Heart left ventricle (tissue), 16 donors: ENCODE data around the gene TTYH1. TPM values are rescaled to one million over a fixed set of nuclear protein-coding genes. Genes with fewer than 3 reads are reported as not detected.

Experiments
- ATAC-seq, 4 donors: fragments of 200-7000 bp; cut with Tn5 transposase; one replicate each; pipeline ENCODE4 v1.9.1; 2020 to 2022; ENCODE audit warnings: moderate library complexity in 4 of 4, mild to moderate bottlenecking in 3 of 4, moderate number of reproducible peaks in 1 of 4
- DNase-seq, 5 donors: peaks; one replicate each; pipeline ENCODE4 v3.0.0-alpha.2; 2020
- H3K27ac ChIP-seq, 12 donors: fragments of 200-600 bp; sonication (generic) in 4 of 12; one replicate each; pipeline versions ENCODE4 v1.5.0 to v1.8.0; 2016 to 2022; ENCODE audit warnings: mild to moderate bottlenecking in 2 of 12
- H3K27me3 ChIP-seq, 9 donors: fragments of 200-600 bp; sonication (generic) in 2 of 9; one replicate each; pipeline versions ENCODE4 v1.5.1 to v1.8.0; 2016 to 2022; ENCODE audit warnings: mild to moderate bottlenecking in 3 of 9
- H3K36me3 ChIP-seq, 9 donors: fragments of 200-600 bp; sonication (generic) in 2 of 9; one replicate each; pipeline versions ENCODE4 v1.5.0 to v1.8.0; 2018 to 2022; ENCODE audit warnings: mild to moderate bottlenecking in 2 of 9
- H3K4me1 ChIP-seq, 12 donors: fragments of 200-600 bp; sonication (generic) in 4 of 12; one replicate each; pipeline versions ENCODE4 v1.5.0 to v1.8.0; 2016 to 2022; ENCODE audit warnings: mild to moderate bottlenecking in 3 of 12
- H3K4me3 ChIP-seq, 12 donors: fragments of 200-600 bp; sonication (generic) in 4 of 12; one replicate each; pipeline versions ENCODE4 v1.5.0 to v1.8.0; 2017 to 2022; ENCODE audit warnings: mild to moderate bottlenecking in 9 of 12, moderate library complexity in 4 of 12
- H3K9me3 ChIP-seq, 12 donors: fragments of 200-600 bp; sonication (generic) in 4 of 12; one replicate each; pipeline versions ENCODE4 v1.5.0 to v1.8.0; 2016 to 2022; ENCODE audit warnings: mild to moderate bottlenecking in 1 of 12
- CTCF ChIP-seq, 12 donors: fragments of 200-600 bp; sonication (generic) in 4 of 12; IDR thresholded peaks; one replicate each; pipeline versions ENCODE4 v1.5.0 to v1.8.0; 2018 to 2022; ENCODE audit warnings: antibody characterized with exemption in 12 of 12, mild to moderate bottlenecking in 5 of 12
- POLR2A ChIP-seq, 2 donors: fragments of 450-650 bp; IDR thresholded peaks; one replicate each; pipeline ENCODE4 v1.6.1; 2017; ENCODE audit warnings: antibody characterized with exemption in 2 of 2, mild to moderate bottlenecking in 2 of 2, moderate library complexity in 2 of 2
- WGBS, 4 donors: extraction: QIAGEN DNeasy Blood & Tissue Kit in 2 of 4; methylation state at CpG; one replicate each; pipeline versions ENCODE4 v1.1.5 to v1.1.7; 2013 to 2018; 5-methylcytosine and 5-hydroxymethylcytosine counted together
- intact Hi-C, 10 donors: fragments of 100-400 bp; cut with DNase I; formaldehyde crosslinking; loops; one replicate each; pipeline versions ENCODE4 v1.11.1 to v1.14.2; 2022
- polyA plus RNA-seq, 2 donors: library from polyadenylated mRNA; stranded (reverse); fragments of 200-250 nt; gene quantifications; one replicate each; pipeline ENCODE4 v1.2.3, GENCODE V29; 2013
- total RNA-seq, 9 donors: library from RNA; depleted of rRNA in 2 of 9; stranded (reverse); fragments of >200 nt in 2 of 9; fragmentation: NEBNext Ultra II Directional in 3 of 9; extraction: Animal tissue kit (Norgen Biotek cat#: 25700) in 3 of 9; gene quantifications; one replicate each; pipeline versions ENCODE4 v1.1.0 to v1.2.4, GENCODE V29; 2016 to 2023
- donor health status: ischemic (EF 13 %, LVEDD 7.1; RV severe dilation, severe dysfunction).
- donor health status: healthy with polysubstance abuse.
- donor health status: DM: no; HTN: yes; CAD: no.
- donor health status: DM: no; HTN: no; CAD: no.
- donor health status: ischemic (EF 25% LVEDD 6.9; RV normal size, moderate dysfunction).
- donor health status: ischemic (EF 25% LVEDD 5.7; RV mildly dilated, moderate dysfunction).
- donor health status: healthy.
- donor health status: DM: yes; HTN: yes; CAD: no.
- donor health status: ischemic (EF 35%, LVEDD 5.7; RV mildly dilated, moderate dysfunction).
- donor health status: nonischemic (EF 11% LVEDD 7.7; RV severe dilation, severe dysfunction).
- donor health status: DM: yes; HTN: yes; CAD: no.
- donor health status: PGD.
- donor health status: ischemic (EF 29% LVEDD 5.4; RV normal size, mild dysfunction).
- donor health status: nonischemic (EF 23%, LVEDD 6.1; RV moderate dilation, normal function).

Gene TTYH1
- total and polyA plus RNA-seq, 11 donors, result 0.46 to 6.9 (median 1.1) TPM

GRCh38 chr19:54418030-54418929, 3.0 kb downstream of the TTYH1 start:
- Histone ChIP-seq H3K36me3 (no peaks in the 10 kb centered on the region), H3K4me3 (no peak overlapping the region), H3K9me3 (no peaks in the 10 kb centered on the region), H3K27ac (peak overlapping the region in 8 of 12 donors; percentile 11 to 84 (median 57)), H3K4me1 (peaks cover 0 to 44% (median 11%) of the 10 kb centered on the region in 12 donors), H3K27me3 (peaks cover 29 to 83% (median 60%) of the 10 kb centered on the region in 9 donors)
- DNase-seq, result no peak
- TF ChIP-seq CTCF (IDR thresholded peaks at IDR 0.05), result no peak
- intact Hi-C loops, result no loop called here
- peak in 2 of 4 donors; percentile 8 to 12 for ATAC-seq
- WGBS, 4 donors, result 17 to 26% (median 18%) methylated on average over 17 to 25 of the region's 25 CpGs

GRCh38 chr19:54418930-54419800, 3.9 kb downstream of the TTYH1 start:
- DNase-seq, result no peak
- H3K27me3 ChIP-seq, result peaks cover 29 to 91% (median 59%) of the 10 kb centered on the region in 9 donors
- H3K4me3 ChIP-seq, result no peak overlapping the region
- intact Hi-C loops, result no loop called here
- H3K4me1 ChIP-seq, result peaks cover 0 to 44% (median 11%) of the 10 kb centered on the region in 12 donors
- no peaks in the 10 kb centered on the region for H3K9me3 ChIP-seq
- ATAC-seq, result no peak
- WGBS, 4 donors, result 76 to 79% (median 77%) methylated on average over 14 to 26 of the region's 26 CpGs
- no peaks in the 10 kb centered on the region for H3K36me3 ChIP-seq
- H3K27ac ChIP-seq, result peak overlapping the region in 6 of 12 donors; percentile 12 to 84 (median 65)
- no peak for TF ChIP-seq POLR2A (IDR thresholded peaks at IDR 0.05)
- no peak for TF ChIP-seq CTCF (IDR thresholded peaks at IDR 0.05)

GRCh38 chr19:54420068-54420382, 4.8 kb downstream of the TTYH1 start:
- 8 to 20% (median 14%) methylated on average over 8 to 10 of the region's 10 CpGs for WGBS, 4 donors
- peaks cover 23 to 89% (median 52%) of the 10 kb centered on the region in 9 donors for H3K27me3 ChIP-seq
- no peak for TF ChIP-seq POLR2A (IDR thresholded peaks at IDR 0.05)
- no peak for TF ChIP-seq CTCF (IDR thresholded peaks at IDR 0.05)
- H3K27ac ChIP-seq, result peak overlapping the region in 8 of 12 donors; percentile 24 to 85 (median 68)
- intact Hi-C loops, result no loop called here
- no peaks in the 10 kb centered on the region for H3K36me3 ChIP-seq
- ATAC-seq (no peak), DNase-seq (no peak)
- H3K4me1 ChIP-seq, result peaks cover 0 to 44% (median 11%) of the 10 kb centered on the region in 12 donors
- no peaks in the 10 kb centered on the region for H3K9me3 ChIP-seq
- H3K4me3 ChIP-seq, result peak overlapping the region in 5 of 12 donors; percentile 15 to 38 (median 30)
